Hypothalamus (tissue), 51 donors: Measurements from ENCODE around the gene GALNT2.

Experiments used
- DNase-seq, 51 donors: peaks; one replicate each; lab custom pipeline; 2025; lab: John Stamatoyannopoulos, UW

The GALNT2 gene

GRCh38 chr1:230284891-230285290 lies 217.9 kb downstream of the GALNT2 start:
- DNase-seq, result no peak

- no peak for DNase-seq
Observed at GRCh38 chr1:230285351-230285750, 218.3 kb downstream of the GALNT2 start.

- no peak for DNase-seq
Observed at GRCh38 chr1:230286166-230286889, 219.3 kb downstream of the GALNT2 start.

DNA sequence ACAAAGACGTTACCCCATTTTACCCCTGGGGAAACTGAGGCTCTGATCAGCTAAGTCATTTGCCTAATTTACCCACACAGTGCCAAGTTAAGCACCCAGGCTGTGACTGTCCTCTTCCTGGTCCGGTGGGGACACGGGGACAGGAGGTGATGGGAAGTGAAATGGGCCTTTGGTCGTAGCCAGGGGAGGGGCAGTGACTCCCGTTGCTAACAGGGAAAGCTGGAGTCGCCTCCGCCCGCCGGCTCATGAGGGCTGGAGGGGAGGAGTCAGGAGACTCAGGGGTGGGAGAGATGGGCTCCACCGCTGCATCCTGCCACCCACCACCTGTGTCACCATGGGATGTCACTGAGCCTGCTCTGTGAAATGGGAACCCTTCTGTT lies 219.8 kb downstream of the GALNT2 start:
- no peak for DNase-seq

- DNase-seq, result no peak
Observed at GRCh38 chr1:230287674-230288315, 220.8 kb downstream of the GALNT2 start.

DNA sequence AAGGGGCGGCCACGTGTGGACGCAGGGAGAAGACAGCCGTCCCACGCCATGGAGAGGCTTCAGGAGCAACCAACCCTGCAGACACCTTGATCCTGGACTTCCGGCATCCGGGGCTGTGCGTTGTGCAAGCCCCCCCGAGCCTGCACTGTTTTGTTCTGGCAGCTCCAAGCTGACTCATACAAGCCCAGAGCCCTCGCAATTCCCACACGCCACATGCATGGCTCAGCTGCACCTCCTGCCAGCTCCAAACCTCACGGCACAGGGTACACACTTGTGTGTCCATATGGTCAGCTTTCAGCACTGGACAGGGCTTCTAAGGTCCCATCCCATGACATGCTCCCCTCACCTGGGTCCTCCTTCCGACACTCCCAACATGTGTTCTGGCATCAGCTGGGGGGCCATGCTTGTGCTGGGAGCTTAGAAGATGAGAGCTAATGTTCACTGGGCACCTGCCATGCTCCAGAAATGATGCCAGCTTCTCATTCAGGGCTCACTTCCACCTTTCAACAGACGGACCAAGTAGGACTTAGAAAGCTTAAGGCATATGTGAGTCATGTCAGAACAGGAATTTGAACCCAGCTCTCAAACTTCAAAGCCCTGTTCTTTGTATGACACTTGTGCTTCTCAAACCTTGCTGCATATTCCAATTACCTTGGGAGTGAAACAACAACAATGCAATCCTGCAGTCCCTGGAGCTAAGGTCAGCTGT lies 221.8 kb downstream of the GALNT2 start:
- no peak for DNase-seq

DNA sequence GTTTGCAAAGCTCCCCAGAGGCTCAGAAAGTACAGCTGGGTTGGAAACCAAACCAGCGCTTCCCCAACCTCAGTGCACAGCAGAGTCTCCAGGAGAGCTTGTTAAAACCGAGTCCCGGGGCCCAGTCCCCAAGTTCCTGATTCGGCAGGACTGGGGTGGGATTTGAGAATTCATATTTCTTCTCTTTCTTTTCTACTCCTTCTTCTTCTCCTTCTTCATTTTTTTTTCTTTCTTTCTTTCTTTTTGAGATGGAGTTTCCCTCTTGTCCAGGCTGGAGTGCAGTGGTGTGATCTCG lies 222.3 kb downstream of the GALNT2 start:
- DNase-seq, result no peak

DNA sequence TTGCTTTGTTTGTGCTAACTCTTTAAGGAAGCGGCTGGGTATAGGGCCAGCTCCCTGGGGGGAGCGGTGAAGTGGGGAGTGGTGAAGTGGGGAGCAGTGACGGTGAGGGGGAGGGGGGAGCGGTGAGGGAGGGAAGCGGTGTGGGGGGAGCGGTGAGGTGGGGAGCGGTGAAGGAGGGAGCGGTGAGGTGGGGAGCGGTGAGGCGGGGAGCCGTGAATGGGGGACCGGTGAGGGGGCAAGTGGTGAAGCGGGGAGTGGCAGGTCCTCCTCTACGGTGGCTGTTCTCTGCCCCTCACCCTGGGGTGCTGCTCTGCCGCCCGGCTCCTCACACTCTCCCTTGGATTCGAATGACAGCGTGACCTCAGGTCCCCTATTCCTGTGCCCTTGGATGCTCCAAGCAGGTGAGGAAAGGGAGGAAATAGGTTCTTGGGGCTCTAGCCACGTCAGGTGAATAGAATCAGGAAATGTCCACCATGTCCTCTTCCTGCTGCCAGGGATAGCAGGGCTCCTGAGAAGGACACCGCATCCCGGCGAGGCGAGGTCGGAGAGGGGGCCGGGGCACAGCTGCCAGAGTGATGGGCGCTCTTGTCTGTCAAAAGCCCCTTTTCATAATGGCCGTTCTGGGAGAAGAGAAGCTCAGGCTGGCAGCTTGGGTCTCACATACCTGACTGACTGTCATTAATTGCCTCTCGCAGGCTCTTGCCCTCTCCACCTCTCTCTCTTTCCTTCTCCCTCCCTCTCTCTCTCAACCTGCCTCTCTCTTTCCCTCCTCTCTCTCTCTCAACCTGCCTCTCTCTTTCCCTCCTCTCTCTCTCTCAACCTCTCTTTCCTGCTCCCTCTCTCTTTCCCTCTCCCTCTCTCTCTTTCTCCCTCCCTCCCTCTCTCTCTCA lies 224.9 kb downstream of the GALNT2 start:
- DNase-seq, result no peak

GRCh38 chr1:230292689-230293389 lies 225.8 kb downstream of the GALNT2 start:
- DNase-seq, result peak in 1 of 51 donors; percentile 17

GRCh38 chr1:230293390-230293700 lies 226.3 kb downstream of the GALNT2 start:
- no peak for DNase-seq

- DNase-seq, result no peak
Observed at GRCh38 chr1:230295367-230295766, 228.3 kb downstream of the GALNT2 start.

DNA sequence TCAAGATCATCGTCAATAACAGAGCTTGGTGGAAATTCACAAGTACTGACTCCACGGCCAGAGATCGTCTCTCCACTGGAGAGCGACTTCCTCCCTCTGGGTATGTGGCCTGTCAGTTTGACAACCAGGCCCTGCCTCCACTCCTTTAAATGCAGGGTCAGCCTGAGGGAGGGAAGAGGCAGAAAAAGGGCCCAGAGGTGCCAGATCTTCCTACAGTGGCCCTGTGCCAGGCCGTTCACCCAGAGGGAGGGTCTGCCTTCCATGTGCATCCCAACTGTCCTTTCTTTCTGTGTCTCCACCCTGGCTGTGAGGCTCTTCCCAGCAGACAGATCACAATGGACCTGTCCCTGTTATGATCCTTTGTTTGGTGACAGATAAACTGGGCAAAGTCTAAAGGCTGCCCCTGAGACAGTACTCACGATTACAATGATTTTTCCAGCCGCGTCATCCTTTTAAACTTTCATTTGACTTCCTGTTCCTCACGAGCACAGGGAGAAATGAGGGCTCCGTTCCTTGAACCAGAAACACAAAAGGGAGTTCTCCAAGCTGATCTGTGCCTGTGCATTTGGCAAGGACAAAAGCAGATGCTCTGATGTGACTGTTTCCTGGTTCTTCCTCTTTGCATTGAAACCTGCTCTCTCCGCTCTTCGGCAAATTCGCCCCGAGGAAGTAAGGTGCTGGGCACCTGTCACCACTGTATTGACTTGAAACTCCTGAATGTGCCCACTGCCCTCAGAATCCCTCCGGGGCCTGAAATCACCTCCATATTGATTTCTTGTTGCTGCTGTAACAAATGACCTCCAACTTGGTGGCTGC lies 232.4 kb downstream of the GALNT2 start:
- DNase-seq, result no peak

DNA sequence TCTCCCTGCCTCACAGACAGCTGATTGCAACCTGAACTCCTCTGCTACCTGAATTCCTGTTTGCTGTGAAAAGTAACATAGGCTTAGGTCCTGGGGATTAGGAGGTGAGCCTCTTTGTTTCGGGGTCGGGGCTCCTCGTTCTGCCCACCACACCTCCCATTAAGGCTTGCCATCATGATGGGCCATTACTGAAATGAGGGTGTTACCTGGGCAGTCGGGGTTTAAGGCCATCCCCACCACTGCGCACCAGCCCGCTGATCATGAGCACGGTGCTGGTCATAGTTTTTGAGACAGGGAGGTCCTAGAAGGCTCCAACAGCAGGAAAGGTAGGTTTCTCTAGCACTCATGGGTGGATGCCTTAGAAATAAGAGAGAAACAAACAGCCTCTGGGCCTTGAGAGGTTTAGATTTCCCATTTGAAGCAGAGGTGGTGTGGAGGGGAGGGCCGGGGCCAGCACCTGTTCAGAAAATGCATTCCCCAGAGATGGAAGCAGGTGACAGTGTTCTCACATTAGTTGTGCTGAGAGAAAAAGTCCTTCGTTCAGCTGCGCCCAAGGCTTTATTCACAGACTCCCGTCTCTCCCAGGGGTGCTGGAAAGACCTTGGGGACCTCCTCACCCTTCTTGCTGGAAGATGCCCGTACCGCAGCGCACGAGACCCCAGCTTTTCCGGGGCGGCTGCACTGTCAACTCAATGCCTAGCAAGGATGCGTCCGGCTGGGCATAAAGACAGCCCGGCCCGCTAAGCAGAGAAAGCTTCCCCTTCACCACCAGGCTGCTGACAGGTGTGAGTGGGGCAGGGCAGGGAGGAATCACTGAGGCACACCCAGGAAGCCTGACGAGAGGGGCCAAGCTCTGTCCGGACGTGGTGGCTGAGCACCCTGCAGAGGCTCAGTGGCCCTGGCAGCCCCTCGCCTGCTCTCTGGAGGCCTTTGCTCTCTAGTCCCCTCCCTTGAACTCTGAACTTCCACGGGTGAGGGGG lies 233.6 kb downstream of the GALNT2 start:
- DNase-seq, result no peak

DNA sequence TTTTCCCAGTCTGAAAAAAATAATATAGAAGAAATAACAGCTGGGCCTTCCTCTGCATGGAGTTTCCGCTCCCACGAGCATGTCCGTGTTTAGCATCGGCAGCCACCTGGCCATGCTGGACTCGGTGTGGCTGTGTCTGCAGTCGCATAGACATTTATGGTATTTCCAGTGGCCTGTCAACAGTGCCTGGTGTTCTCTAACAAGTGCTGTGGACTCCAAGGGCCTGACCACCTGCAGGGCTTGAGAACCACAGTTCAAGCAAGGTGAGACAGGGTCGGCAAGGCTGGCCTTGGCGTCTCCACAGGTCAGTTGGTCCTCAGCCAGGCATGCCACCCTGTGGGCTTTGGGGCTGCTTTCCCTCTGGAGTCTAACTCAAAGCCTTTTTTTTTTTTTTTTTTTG lies 234.3 kb downstream of the GALNT2 start:
- DNase-seq, result no peak

- DNase-seq, result no peak
Observed at GRCh38 chr1:230301822-230302221, 234.8 kb downstream of the GALNT2 start.

DNA sequence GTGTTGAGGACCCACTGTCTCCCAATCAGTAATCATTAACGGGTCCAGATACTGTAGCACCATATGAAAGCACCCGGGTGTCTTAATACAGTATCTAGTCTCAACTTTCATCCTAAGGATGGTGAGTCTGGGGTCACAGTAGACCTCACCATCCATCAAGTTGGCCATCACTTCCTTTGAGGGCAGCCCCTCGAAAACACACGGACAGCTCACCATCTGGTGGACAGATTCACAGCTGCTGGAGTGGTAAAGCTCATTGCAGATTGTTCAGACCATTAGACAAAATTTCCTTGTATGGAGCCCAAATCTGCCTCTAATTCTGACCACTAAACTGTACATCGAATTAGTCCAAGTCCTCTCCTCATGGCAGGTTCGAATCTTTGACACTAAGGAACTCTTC lies 236.0 kb downstream of the GALNT2 start:
- no peak for DNase-seq

DNA sequence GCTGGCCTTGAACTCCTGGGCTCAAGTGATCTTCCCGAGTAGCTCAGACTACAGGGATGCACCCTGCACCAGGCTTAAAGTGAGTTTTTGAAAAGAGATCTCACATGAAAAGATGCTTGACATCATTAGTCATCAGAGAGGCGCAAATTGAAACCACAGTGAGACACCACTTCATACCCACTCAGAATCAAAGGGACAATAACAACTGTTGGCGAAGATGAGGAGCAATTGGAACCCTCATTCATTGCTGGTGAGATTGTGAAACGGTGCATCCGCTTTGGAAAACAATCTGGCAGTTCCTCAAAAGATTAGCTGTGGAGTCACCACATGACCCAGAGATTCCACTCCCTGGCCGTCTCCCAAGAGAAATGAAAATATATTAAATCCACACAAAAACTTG lies 236.8 kb downstream of the GALNT2 start:
- no peak for DNase-seq

DNA sequence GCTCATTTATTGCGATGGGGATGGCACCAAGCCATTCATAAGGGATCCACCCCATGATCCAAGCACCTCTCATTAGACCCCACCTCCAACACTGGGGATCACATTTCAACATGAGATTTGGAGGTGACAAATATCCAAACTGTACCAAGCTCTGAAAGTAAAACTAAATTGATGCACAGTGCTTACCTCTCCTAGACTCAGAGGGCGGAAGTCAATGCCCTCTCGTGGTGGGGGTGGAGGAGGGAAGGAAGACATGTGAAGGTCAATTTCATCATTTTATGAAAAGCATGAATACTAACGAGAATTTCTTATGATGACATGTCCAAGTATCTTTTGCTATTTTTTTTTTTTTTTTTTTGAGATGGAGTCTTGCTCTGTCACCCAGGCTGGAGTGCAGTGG lies 239.1 kb downstream of the GALNT2 start:
- no peak for DNase-seq

- DNase-seq, result no peak
Observed at GRCh38 chr1:230307213-230307612, 240.2 kb downstream of the GALNT2 start.
